Measurements from ENCODE around the gene ZSCAN31. TPM values are rescaled to one million over a fixed set of nuclear protein-coding genes. Genes with fewer than 3 reads are reported as not detected.

Gene ZSCAN31
- total and polyA plus RNA-seq, 4 donors: 5.6 to 13.1 (median 9.0) TPM

DNA sequence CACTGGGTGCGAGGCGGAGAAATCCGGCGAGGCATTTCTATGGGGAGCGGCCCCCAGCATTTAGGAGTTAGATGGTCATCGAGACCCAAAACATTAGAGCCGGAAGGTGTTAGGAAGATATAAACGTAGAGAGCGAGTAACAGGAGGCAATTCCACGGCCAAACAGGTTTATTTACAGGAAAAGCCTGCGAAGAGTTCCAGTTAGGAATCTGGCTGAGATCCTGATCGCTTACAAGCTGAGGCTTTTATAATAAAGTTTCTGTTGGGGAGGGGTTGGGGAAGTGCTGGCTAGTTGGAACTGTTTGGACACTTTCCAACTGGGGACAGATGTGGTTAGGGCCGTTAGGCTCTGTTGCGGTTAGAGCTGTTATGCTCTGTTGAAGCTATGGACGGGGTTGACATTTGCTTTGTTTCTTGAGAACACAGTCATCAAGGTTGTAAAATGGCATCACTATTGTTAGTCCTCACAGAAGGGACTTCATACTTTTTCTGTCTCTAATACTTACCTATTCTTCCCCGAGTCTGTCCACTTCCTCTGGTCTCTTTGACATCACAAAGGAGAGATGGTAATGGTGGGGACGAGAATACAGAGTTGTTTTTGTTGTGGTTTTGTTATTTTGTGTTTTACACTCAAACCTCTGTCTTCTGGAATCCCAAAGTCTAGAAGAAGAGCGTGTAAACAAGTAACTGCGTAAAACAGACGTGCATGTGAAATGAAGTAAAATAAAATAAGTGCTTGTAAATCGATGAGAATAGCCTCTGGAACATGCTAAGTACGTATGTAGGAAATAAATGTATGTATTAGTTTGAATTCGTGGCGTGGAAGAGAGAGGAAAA is 554 bp upstream of the ZSCAN31 start:
- peak overlapping the region; percentile 94 to 100 for H3K9ac ChIP-seq (ENCODE audit: insufficient read depth in 1 of 2, low read length in 2 of 2)
- WGBS, 2 donors: 10 to 11% methylated on average over 24 of the region's 24 CpGs
- TF ChIP-seq, protein P1, sequence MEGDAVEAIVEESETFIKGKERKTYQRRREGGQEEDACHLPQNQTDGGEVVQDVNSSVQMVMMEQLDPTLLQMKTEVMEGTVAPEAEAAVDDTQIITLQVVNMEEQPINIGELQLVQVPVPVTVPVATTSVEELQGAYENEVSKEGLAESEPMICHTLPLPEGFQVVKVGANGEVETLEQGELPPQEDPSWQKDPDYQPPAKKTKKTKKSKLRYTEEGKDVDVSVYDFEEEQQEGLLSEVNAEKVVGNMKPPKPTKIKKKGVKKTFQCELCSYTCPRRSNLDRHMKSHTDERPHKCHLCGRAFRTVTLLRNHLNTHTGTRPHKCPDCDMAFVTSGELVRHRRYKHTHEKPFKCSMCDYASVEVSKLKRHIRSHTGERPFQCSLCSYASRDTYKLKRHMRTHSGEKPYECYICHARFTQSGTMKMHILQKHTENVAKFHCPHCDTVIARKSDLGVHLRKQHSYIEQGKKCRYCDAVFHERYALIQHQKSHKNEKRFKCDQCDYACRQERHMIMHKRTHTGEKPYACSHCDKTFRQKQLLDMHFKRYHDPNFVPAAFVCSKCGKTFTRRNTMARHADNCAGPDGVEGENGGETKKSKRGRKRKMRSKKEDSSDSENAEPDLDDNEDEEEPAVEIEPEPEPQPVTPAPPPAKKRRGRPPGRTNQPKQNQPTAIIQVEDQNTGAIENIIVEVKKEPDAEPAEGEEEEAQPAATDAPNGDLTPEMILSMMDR (IDR thresholded peaks at IDR 0.05; ENCODE audit: control extremely low read depth, extremely low read depth): no peak
- H3K36me3 ChIP-seq (ENCODE audit: control insufficient read depth in 4 of 4, insufficient read depth in 4 of 4, low read length in 4 of 4): no peaks in the 10 kb centered on the region
- H3K4me1 ChIP-seq (ENCODE audit: control insufficient read depth in 5 of 5, insufficient read depth in 5 of 5, low read length in 5 of 5): peaks cover 0 to 19% (median 3%) of the 10 kb centered on the region in 5 donors
- H3K27ac ChIP-seq (ENCODE audit: low read depth in 1 of 2, low read length in 1 of 2): peak overlapping the region; percentile 87 to 96
- no peaks in the 10 kb centered on the region for H3K9me3 ChIP-seq (ENCODE audit: control insufficient read depth in 4 of 4, insufficient read depth in 3 of 4, low read length in 3 of 4)
- DNase-seq: peak; percentile 78 to 93 (median 93)
- ATAC-seq (ENCODE audit: insufficient read depth, low FRiP score): no peak
- H3K4me3 ChIP-seq: peak overlapping the region; percentile 62
- H3K27me3 ChIP-seq (ENCODE audit: control insufficient read depth in 3 of 3, insufficient read depth in 3 of 3, low read length in 2 of 3): no peaks in the 10 kb centered on the region

DNA sequence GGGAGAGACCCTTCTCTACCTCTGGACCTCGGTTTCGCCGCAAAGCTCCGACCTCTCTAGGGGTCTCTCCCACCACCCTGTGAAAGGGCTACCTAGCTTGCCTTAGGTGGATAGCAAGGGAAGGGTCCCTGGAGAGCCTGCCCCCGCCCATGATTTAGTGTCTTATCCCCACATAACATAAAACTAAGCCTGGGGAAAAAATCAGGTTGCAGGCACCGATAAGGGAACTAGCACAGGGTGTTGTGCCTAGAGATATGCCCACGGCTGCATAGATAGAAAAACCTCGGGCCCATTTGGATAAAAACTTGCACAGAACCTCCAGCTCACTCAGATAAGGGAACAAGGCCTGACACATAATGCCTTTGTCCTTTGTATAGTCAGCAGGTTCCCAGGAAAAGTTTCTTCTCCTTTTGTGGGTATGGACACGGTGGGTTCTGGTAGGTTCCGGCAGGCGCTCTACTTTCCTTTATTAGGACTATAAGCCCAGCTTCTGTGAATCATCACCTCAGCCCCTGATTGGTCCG is 846 bp downstream of the ZSCAN31 start:
- no peaks in the 10 kb centered on the region for H3K9me3 ChIP-seq (ENCODE audit: control insufficient read depth in 4 of 4, insufficient read depth in 3 of 4, low read length in 3 of 4)
- 28 to 34% methylated on average over 12 of the region's 12 CpGs for WGBS, 2 donors
- peaks cover 0 to 19% (median 3%) of the 10 kb centered on the region in 5 donors for H3K4me1 ChIP-seq (ENCODE audit: control insufficient read depth in 5 of 5, insufficient read depth in 5 of 5, low read length in 5 of 5)
- DNase-seq (peak in 1 of 3 donors; percentile 99), ATAC-seq (ENCODE audit: insufficient read depth, low FRiP score) (peak; percentile 1)
- H3K27me3 ChIP-seq (ENCODE audit: control insufficient read depth in 3 of 3, insufficient read depth in 3 of 3, low read length in 2 of 3): no peaks in the 10 kb centered on the region
- H3K36me3 ChIP-seq (ENCODE audit: control insufficient read depth in 4 of 4, insufficient read depth in 4 of 4, low read length in 4 of 4): no peaks in the 10 kb centered on the region
- no peak overlapping the region for H3K4me3 ChIP-seq
- peak overlapping the region; percentile 87 to 96 for H3K27ac ChIP-seq (ENCODE audit: low read depth in 1 of 2, low read length in 1 of 2)
- H3K9ac ChIP-seq (ENCODE audit: insufficient read depth in 1 of 2, low read length in 2 of 2): peak overlapping the region; percentile 88 to 100
- TF ChIP-seq, protein P1 (IDR thresholded peaks at IDR 0.05; ENCODE audit: control extremely low read depth, extremely low read depth): no peak

DNA sequence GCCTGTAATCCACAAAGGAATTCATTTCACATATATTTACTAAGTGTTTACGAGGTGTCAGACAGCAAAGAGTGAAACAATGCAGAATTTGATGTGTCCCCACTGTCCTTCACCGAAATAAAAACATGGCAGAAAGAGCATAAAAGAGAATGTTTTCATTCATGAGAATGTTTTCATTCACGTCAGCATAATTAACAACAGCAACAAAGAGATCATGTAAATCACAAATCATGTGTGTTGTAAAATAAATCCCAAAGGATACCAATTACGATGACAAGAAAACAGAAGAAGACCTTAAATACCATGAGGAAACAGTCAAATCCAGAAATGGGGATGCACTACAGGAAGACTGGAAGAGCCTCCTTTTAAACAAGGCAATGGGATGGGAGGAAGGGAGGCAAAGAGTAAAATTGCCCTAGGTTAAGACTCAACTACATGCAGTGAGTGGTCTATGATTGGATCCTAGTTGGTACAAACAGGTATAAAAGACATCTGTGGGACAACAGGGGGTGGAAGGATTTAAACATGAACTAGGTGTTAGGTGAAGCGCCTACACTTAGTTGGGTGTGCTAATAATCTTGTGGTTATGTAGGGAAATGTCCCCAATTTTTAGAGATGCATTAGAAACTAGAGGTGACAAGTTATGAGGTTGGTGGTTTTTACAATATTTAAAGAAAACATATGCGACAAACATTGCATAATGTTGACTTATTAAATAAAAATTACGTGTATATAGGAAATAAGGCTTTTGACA is 1.5 kb downstream of the ZSCAN31 start:
- TF ChIP-seq, protein P1 (IDR thresholded peaks at IDR 0.05; ENCODE audit: control extremely low read depth, extremely low read depth): no peak
- no peaks in the 10 kb centered on the region for H3K9me3 ChIP-seq (ENCODE audit: control insufficient read depth in 4 of 4, insufficient read depth in 3 of 4, low read length in 3 of 4)
- H3K9ac ChIP-seq (ENCODE audit: insufficient read depth in 1 of 2, low read length in 2 of 2): peak overlapping the region; percentile 88 to 100
- H3K36me3 ChIP-seq (ENCODE audit: control insufficient read depth in 4 of 4, insufficient read depth in 4 of 4, low read length in 4 of 4): no peaks in the 10 kb centered on the region
- peak overlapping the region; percentile 87 to 96 for H3K27ac ChIP-seq (ENCODE audit: low read depth in 1 of 2, low read length in 1 of 2)
- peaks cover 0 to 19% (median 3%) of the 10 kb centered on the region in 5 donors for H3K4me1 ChIP-seq (ENCODE audit: control insufficient read depth in 5 of 5, insufficient read depth in 5 of 5, low read length in 5 of 5)
- H3K27me3 ChIP-seq (ENCODE audit: control insufficient read depth in 3 of 3, insufficient read depth in 3 of 3, low read length in 2 of 3): no peaks in the 10 kb centered on the region
- DNase-seq (peak in 2 of 3 donors; percentile 21 to 34), ATAC-seq (ENCODE audit: insufficient read depth, low FRiP score) (no peak)
- WGBS, 2 donors: 81 to 83% methylated on average over 7 of the region's 7 CpGs
- H3K4me3 ChIP-seq: no peak overlapping the region

Data from lung (tissue), 12 donors.